B cell (primary cell): Measurements from ENCODE around the gene NHP2. TPM values are rescaled to one million over a fixed set of nuclear protein-coding genes. Genes with fewer than 3 reads are reported as not detected.

Experiments
- ATAC-seq: fragments of 200-7000 bp; cut with Tn5 transposase; one replicate; pipeline ENCODE4 v1.10.0; 2021; ENCODE audit warnings: low read depth, mild to moderate bottlenecking, moderate number of reproducible peaks, moderate library complexity
- CTCF ChIA-PET: fragments of 350-600 bp; sonication (Branson Sonifier 250); formaldehyde crosslinking; loops from one replicate; lab custom pipeline; 2021; ENCODE audit warnings: antibody characterized with exemption, inconsistent platforms; lab: Charles Lee
- POLR2A ChIA-PET: fragments of 350-600 bp; sonication (Branson Sonifier 250); formaldehyde crosslinking; loops from one replicate; lab custom pipeline; 2021; ENCODE audit warnings: antibody characterized with exemption; lab: Charles Lee
- DNase-seq: peaks from one replicate; pipeline ENCODE4 v3.0.0; 2013
- H2AFZ ChIP-seq: 2 replicates; pipeline ENCODE4 v1.6.1; 2012; ENCODE audit warnings: mild to moderate bottlenecking, low read depth, low read length; ENCODE audit not compliant: insufficient read depth, poor library complexity, severe bottlenecking
- H3K27ac ChIP-seq, 2 donors: 1 replicate in 1 of 2; 2 replicates in 1 of 2; pipeline ENCODE4 v1.5.1; 2012 to 2013; ENCODE audit warnings: low read length in 2 of 2, mild to moderate bottlenecking in 2 of 2, moderate library complexity in 1 of 2
- H3K27me3 ChIP-seq, 4 experiments: fragments of 200-600 bp in 1 of 4; sonication (generic) in 1 of 4; replicated peaks in 1 of 4; 1 replicate in 2 of 4; 2 replicates in 2 of 4; pipeline versions ENCODE4 v1.6.1 to v1.7.0; 2013 to 2016; ENCODE audit warnings: low read length in 3 of 4, mild to moderate bottlenecking in 2 of 4, mixed read lengths in 1 of 4, moderate library complexity in 1 of 4; ENCODE audit not compliant: insufficient read depth in 4 of 4, control insufficient read depth in 3 of 4; ENCODE audit errors: control extremely low read depth in 1 of 4
- H3K36me3 ChIP-seq, 2 experiments: replicated peaks in 1 of 2; 1 replicate in 1 of 2; 2 replicates in 1 of 2; pipeline versions ENCODE4 v1.6.1 to v1.7.1; 2013; ENCODE audit warnings: low read length in 1 of 2; ENCODE audit not compliant: insufficient read depth in 2 of 2, control insufficient read depth in 1 of 2; ENCODE audit errors: control extremely low read depth in 1 of 2, extremely low read depth in 1 of 2
- H3K4me1 ChIP-seq, 2 donors: fragments of 200-600 bp in 1 of 2; sonication (generic) in 1 of 2; 1 replicate in 1 of 2; 2 replicates in 1 of 2; pipeline versions ENCODE4 v1.5.1 to v1.6.1; 2013 to 2017; ENCODE audit warnings: low read length in 2 of 2; ENCODE audit not compliant: control insufficient read depth in 2 of 2, insufficient read depth in 2 of 2
- H3K4me2 ChIP-seq: replicated peaks from 2 replicates; pipeline ENCODE3; 2012; ENCODE audit warnings: mild to moderate bottlenecking, low read depth, low read length; ENCODE audit not compliant: poor library complexity, severe bottlenecking
- H3K4me3 ChIP-seq, 5 experiments: fragments of 200-600 bp in 1 of 5; sonication (generic) in 1 of 5; 1 replicate in 3 of 5; 2 replicates in 2 of 5; pipeline versions ENCODE4 v1.5.1 to v1.7.0; 2011 to 2016; ENCODE audit warnings: low read length in 4 of 5, mild to moderate bottlenecking in 4 of 5, low read depth in 2 of 5, control low read depth in 1 of 5, moderate library complexity in 1 of 5; ENCODE audit not compliant: insufficient read depth in 1 of 5; ENCODE audit errors: control extremely low read depth in 1 of 5, extremely low read depth in 1 of 5
- H3K79me2 ChIP-seq: fragments of 200-600 bp; sonication (generic); one replicate; pipeline ENCODE4 v1.6.0; 2016; ENCODE audit warnings: low read length; ENCODE audit not compliant: control insufficient read depth, insufficient read depth
- H3K9ac ChIP-seq: fragments of 200-600 bp; sonication (generic); 2 replicates; pipeline ENCODE4 v1.6.1; 2017; ENCODE audit warnings: mild to moderate bottlenecking, low read length, moderate library complexity
- H3K9me3 ChIP-seq, 3 donors: one replicate each; pipeline versions ENCODE4 v1.6.1 to v1.7.1; 2013; ENCODE audit warnings: low read length in 2 of 3; ENCODE audit not compliant: control insufficient read depth in 2 of 3, insufficient read depth in 1 of 3; ENCODE audit errors: control extremely low read depth in 1 of 3
- H4K20me1 ChIP-seq: 2 replicates; pipeline ENCODE4 v1.6.0; 2012; ENCODE audit warnings: mild to moderate bottlenecking, low read length; ENCODE audit not compliant: insufficient read depth, control insufficient read depth, poor library complexity, severe bottlenecking
- H3K27ac Mint-ChIP-seq: one replicate; pipeline ENCODE4 v1.8.0; 2021; ENCODE audit warnings: mixed read lengths
- H3K27me3 Mint-ChIP-seq: one replicate; pipeline ENCODE4 v1.8.0; 2021; ENCODE audit warnings: mixed read lengths
- H3K4me1 Mint-ChIP-seq: one replicate; pipeline ENCODE4 v1.8.0; 2021; ENCODE audit warnings: mixed read lengths
- H3K4me3 Mint-ChIP-seq: one replicate; pipeline ENCODE4 v1.8.0; 2021; ENCODE audit warnings: mixed read lengths
- H3K9me3 Mint-ChIP-seq: one replicate; pipeline ENCODE4 v1.8.0; 2022; ENCODE audit warnings: mixed read lengths; ENCODE audit not compliant: insufficient read depth
- EZH2 ChIP-seq: IDR thresholded peaks from 2 replicates; pipeline ENCODE4 v1.6.1; 2012; ENCODE audit warnings: borderline replicate concordance, low read depth, mild to moderate bottlenecking, moderate library complexity, low read length; ENCODE audit not compliant: insufficient read depth, poor library complexity, severe bottlenecking
- WGBS: methylation state at CpG from one replicate; pipeline ENCODE4 v1.1.5; 2013; ENCODE audit warnings: missing lambda C conversion rate; ENCODE audit not compliant: insufficient coverage; 5-methylcytosine and 5-hydroxymethylcytosine counted together
- intact Hi-C: fragments of 100-400 bp; cut with micrococcal nuclease; formaldehyde crosslinking; loops from one replicate; pipeline ENCODE4 v1.10.0; 2022
- polyA plus RNA-seq: library from polyadenylated mRNA; depleted of rRNA; stranded (reverse); fragments of >200 nt; gene quantifications from 2 replicates; pipeline ENCODE4 v1.2.3, GENCODE V29; 2012
- total RNA-seq, 2 donors: library from RNA; stranded (reverse); fragments of 120-200 nt in 1 of 2; gene quantifications; 1 replicate in 1 of 2; 2 replicates in 1 of 2; pipeline versions ENCODE4 v1.2.3 to v1.2.4, GENCODE V29; 2013 to 2022
- TF ChIP-seq, protein P1 (sequence below): fragments of 200-600 bp; IDR thresholded peaks from one replicate; pipeline ENCODE4 v1.8.0; 2022; ENCODE audit warnings: antibody characterized with exemption, mild to moderate bottlenecking

Gene NHP2
- total and polyA plus RNA-seq, 2 donors (not counting 1 experiment from before 2014, with no cell fraction given), result 66.0 to 99.8 TPM

DNA sequence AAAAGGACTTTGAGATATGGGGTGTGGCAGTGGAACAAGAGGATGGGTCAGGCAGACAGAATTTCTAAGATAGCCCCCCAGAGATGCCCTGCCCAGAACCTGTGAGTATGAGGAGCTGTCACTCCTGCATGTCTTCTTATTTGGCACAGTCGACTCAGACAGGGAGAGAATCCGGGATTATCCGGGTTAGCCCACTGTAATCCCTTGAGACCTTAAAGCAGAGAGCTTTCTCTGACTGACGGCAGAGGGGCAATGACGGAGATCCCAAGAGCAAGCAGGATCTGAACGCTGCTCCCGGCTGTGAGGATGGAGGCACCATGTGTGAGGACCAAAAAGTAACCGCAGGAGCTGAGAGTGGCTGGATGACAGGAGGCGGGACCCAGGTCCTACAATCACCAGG, 8.8 kb upstream of the NHP2 start:
- Mint-ChIP-seq H3K9me3 (no peaks in the 10 kb centered on the region), H3K27me3 (peaks cover 11% of the 10 kb centered on the region), H3K4me1 (peaks cover 11% of the 10 kb centered on the region), H3K4me3 (no peak overlapping the region), H3K27ac (no peak overlapping the region)
- DNase-seq, result no peak
- Histone ChIP-seq H3K9ac (no peak overlapping the region), H3K27me3 (no peaks in the 10 kb centered on the region), H3K9me3 (no peaks in the 10 kb centered on the region), H3K27ac (no peak overlapping the region), H2AFZ (no peak overlapping the region), H3K79me2 (no peaks in the 10 kb centered on the region), H3K36me3 (no peaks in the 10 kb centered on the region), H3K4me2 (no peak overlapping the region), H4K20me1 (no peaks in the 10 kb centered on the region), H3K4me1 (peaks cover 5 to 9% of the 10 kb centered on the region in 2 donors), H3K4me3 (no peak overlapping the region)
- no peak for ATAC-seq
- TF ChIP-seq, protein P1, sequence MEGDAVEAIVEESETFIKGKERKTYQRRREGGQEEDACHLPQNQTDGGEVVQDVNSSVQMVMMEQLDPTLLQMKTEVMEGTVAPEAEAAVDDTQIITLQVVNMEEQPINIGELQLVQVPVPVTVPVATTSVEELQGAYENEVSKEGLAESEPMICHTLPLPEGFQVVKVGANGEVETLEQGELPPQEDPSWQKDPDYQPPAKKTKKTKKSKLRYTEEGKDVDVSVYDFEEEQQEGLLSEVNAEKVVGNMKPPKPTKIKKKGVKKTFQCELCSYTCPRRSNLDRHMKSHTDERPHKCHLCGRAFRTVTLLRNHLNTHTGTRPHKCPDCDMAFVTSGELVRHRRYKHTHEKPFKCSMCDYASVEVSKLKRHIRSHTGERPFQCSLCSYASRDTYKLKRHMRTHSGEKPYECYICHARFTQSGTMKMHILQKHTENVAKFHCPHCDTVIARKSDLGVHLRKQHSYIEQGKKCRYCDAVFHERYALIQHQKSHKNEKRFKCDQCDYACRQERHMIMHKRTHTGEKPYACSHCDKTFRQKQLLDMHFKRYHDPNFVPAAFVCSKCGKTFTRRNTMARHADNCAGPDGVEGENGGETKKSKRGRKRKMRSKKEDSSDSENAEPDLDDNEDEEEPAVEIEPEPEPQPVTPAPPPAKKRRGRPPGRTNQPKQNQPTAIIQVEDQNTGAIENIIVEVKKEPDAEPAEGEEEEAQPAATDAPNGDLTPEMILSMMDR, result no peak
- TF ChIP-seq EZH2, result no peak
- intact Hi-C loops, result no loop called here
- POLR2A ChIA-PET, result interaction anchor here (0.7 kb wide), 1 partner anchor 87 kb away, joined by 5 read pairs; no protein-coding TSS in a partner anchor
- 95% methylated on average over 9 of the region's 9 CpGs for WGBS
- CTCF ChIA-PET, result interaction anchor here (1.1 to 22.8 kb wide), 7 partner anchors 9 to 618 kb away, joined by 3 to 540 read pairs (median 4); partner anchors contain the start of gene NHP2

DNA sequence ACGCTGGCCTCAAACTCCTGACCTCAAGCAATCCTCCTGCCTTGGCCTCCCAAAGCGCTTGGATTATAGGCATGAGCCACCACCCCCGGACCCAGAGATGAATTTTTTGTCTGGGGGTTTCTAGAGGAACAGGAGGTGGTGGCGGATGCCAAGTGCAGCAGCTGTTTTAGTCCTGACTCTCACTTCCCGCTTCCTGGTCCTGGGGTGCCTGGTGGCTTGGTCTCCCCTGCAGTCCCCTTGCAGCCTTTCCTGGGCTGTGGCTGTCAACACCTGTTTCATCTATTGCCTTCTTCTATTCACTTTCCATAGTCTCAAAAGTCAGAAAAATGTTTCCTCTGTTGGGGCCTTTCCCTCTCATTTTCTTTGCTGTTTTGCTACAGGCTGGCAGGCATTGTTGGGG, 6.5 kb upstream of the NHP2 start:
- no peak overlapping the region for H3K4me2 ChIP-seq
- TF ChIP-seq, protein P1, result no peak
- TF ChIP-seq EZH2, result no peak
- H3K4me3 Mint-ChIP-seq, result no peak overlapping the region
- no peaks in the 10 kb centered on the region for H3K36me3 ChIP-seq
- H3K4me1 ChIP-seq, result peaks cover 5 to 9% of the 10 kb centered on the region in 2 donors
- no peaks in the 10 kb centered on the region for H4K20me1 ChIP-seq
- H2AFZ ChIP-seq, result no peak overlapping the region
- no peak overlapping the region for H3K27ac Mint-ChIP-seq
- peaks cover 11% of the 10 kb centered on the region for H3K27me3 Mint-ChIP-seq
- no peak overlapping the region for H3K9ac ChIP-seq
- H3K27me3 ChIP-seq, result no peaks in the 10 kb centered on the region
- H3K27ac ChIP-seq, result no peak overlapping the region
- DNase-seq, result no peak
- no peaks in the 10 kb centered on the region for H3K79me2 ChIP-seq
- peaks cover 11% of the 10 kb centered on the region for H3K4me1 Mint-ChIP-seq
- ChIA-PET POLR2A (no interaction called here), CTCF (interaction anchor here (1.3 to 22.8 kb wide), 2 partner anchors 17 to 83 kb away, joined by 3 to 540 read pairs; no protein-coding TSS in a partner anchor)
- no peaks in the 10 kb centered on the region for H3K9me3 Mint-ChIP-seq
- intact Hi-C loops, result no loop called here
- WGBS, result 73% methylated on average over 5 of the region's 5 CpGs
- no peak for ATAC-seq
- no peak overlapping the region for H3K4me3 ChIP-seq
- H3K9me3 ChIP-seq, result no peaks in the 10 kb centered on the region
